K562 (cell line): ENCODE data around the gene PACSIN1. TPM values are rescaled to one million over a fixed set of nuclear protein-coding genes. Genes with fewer than 3 reads are reported as not detected.
A peak's percentile ranks its signal among the peaks of the same experiment; 100 is the strongest.

ENCODE experiments used
- ATAC-seq: fragments of 200-7000 bp; cut with Tn5 transposase; 3 replicates; pipeline ENCODE4 v1.9.1; 2020; ENCODE audit warnings: moderate library complexity
- BruUV-seq: library from RNA; stranded (reverse); fragments of 400-500 nt; replicated peaks from 2 replicates; lab custom pipeline; 2021; lab: Mats Ljungman, UMichigan
- CTCF ChIA-PET: fragments of 300-600 bp; formaldehyde crosslinking; extraction: SDS; loops from one replicate; lab custom pipeline; 2021; ENCODE audit warnings: low intra/inter-chr PET ratio; lab: Yijun Ruan, JAX
- POLR2A ChIA-PET: fragments of 300-600, 350-650 bp; sonication (Branson Sonifier 250); formaldehyde crosslinking; extraction: SDS; loops from one replicate; lab custom pipeline; 2021; ENCODE audit warnings: antibody characterized with exemption, inconsistent platforms; lab: Yijun Ruan, JAX
- DNase-seq, 4 experiments: peaks; one replicate each; pipeline versions ENCODE4 v3.0.0 to v3.0.0-alpha.2; 2011 to 2018; ENCODE audit warnings: low spot score in 3 of 4, mixed read lengths in 3 of 4; ENCODE audit errors: extremely low read depth in 1 of 4
- FAIRE-seq: peaks from 2 replicates; lab custom pipeline; 2011; peaks lifted over from hg19 to GRCh38; lab: Jason Lieb, UNC
- H2AFZ ChIP-seq: 2 replicates; pipeline ENCODE4 v1.6.0; 2011; ENCODE audit warnings: low read depth, low read length, control low read depth, inconsistent platforms
- H3K27ac ChIP-seq: fragments of 200-600 bp; 3 replicates; pipeline ENCODE4 v1.8.0; 2011; ENCODE audit warnings: low read depth, mild to moderate bottlenecking, control low read depth, inconsistent platforms, low read length, moderate library complexity, mixed read lengths; ENCODE audit errors: extremely low read depth
- H3K27me3 ChIP-seq, 2 experiments: fragments of 300-600 bp in 1 of 2; 2 replicates in 1 of 2; 3 replicates in 1 of 2; pipeline versions ENCODE4 v1.6.0 to v1.8.0; 2011; ENCODE audit warnings: inconsistent platforms in 2 of 2, low read length in 2 of 2, mild to moderate bottlenecking in 1 of 2, mixed read lengths in 1 of 2, moderate library complexity in 1 of 2; ENCODE audit not compliant: control insufficient read depth in 2 of 2, insufficient read depth in 2 of 2
- H3K36me3 ChIP-seq: fragments of 300-600 bp; 3 replicates; pipeline ENCODE4 v1.8.0; 2011; ENCODE audit warnings: mild to moderate bottlenecking, low read length, inconsistent platforms; ENCODE audit not compliant: control insufficient read depth, insufficient read depth
- H3K4me1 ChIP-seq, 2 experiments: fragments of 200-600 bp in 1 of 2; replicated peaks in 1 of 2; 2 replicates in 1 of 2; 3 replicates in 1 of 2; pipeline versions ENCODE4 v1.5.1 to v1.8.0; 2011; ENCODE audit warnings: inconsistent platforms in 2 of 2, low read length in 2 of 2, mild to moderate bottlenecking in 1 of 2, mixed read lengths in 1 of 2, moderate library complexity in 1 of 2; ENCODE audit not compliant: control insufficient read depth in 2 of 2, insufficient read depth in 2 of 2
- H3K4me2 ChIP-seq: 2 replicates; pipeline ENCODE4 v1.6.1; 2011; ENCODE audit warnings: low read length, control low read depth, inconsistent platforms, mixed read lengths; ENCODE audit not compliant: insufficient read depth
- H3K4me3 ChIP-seq: fragments of 200-600 bp; sonication (generic), shearing (Covaris generic); 2 replicates; pipeline ENCODE4 v1.5.1; 2016; ENCODE audit warnings: control low read depth, inconsistent platforms
- H3K79me2 ChIP-seq: fragments of 200-600 bp; 3 replicates; pipeline ENCODE4 v1.8.0; 2011; ENCODE audit warnings: low read length, inconsistent platforms; ENCODE audit not compliant: control insufficient read depth, insufficient read depth
- H3K9ac ChIP-seq, 2 experiments: 2 replicates each; pipeline versions ENCODE4 v1.6.0 to v1.6.1; 2011; ENCODE audit warnings: low read depth in 2 of 2, low read length in 2 of 2, control low read depth in 1 of 2, inconsistent platforms in 1 of 2, mild to moderate bottlenecking in 1 of 2, mixed read lengths in 1 of 2; ENCODE audit not compliant: insufficient read depth in 1 of 2
- H3K9me1 ChIP-seq: one replicate; pipeline ENCODE4 v1.6.0; 2011; ENCODE audit warnings: inconsistent platforms, mild to moderate bottlenecking, low read length, moderate library complexity; ENCODE audit not compliant: control insufficient read depth, insufficient read depth
- H3K9me3 ChIP-seq: replicated peaks from 2 replicates; pipeline ENCODE4 v1.5.1; 2011; ENCODE audit warnings: low read depth, low read length, inconsistent platforms; ENCODE audit not compliant: control insufficient read depth, insufficient read depth
- H4K20me1 ChIP-seq: replicated peaks from 2 replicates; pipeline ENCODE4 v1.6.1; 2011; ENCODE audit warnings: low read length, inconsistent platforms, mixed read lengths; ENCODE audit not compliant: control insufficient read depth, insufficient read depth
- BRD9 ChIP-seq: fragments of 450-650 bp; IDR thresholded peaks from 2 replicates; pipeline ENCODE4 v1.6.1; 2018; ENCODE audit warnings: low read depth; ENCODE audit not compliant: partially characterized antibody
- CBFB ChIP-seq: sonication (generic); formaldehyde crosslinking; IDR thresholded peaks from 2 replicates; pipeline ENCODE4 v1.4.0; 2020; ENCODE audit warnings: mild to moderate bottlenecking, missing genetic modification reagents
- FOXM1 ChIP-seq, 2 experiments: fragments of 450-650 bp in 1 of 2; sonication (generic) in 1 of 2; formaldehyde crosslinking in 1 of 2; IDR thresholded peaks; 2 replicates each; pipeline versions ENCODE4 v1.6.1 to v1.9.0; 2017 to 2022; ENCODE audit warnings: low read depth in 2 of 2, mild to moderate bottlenecking in 2 of 2, missing genetic modification reagents in 1 of 2, moderate library complexity in 1 of 2
- FUS ChIP-seq: fragments of 200-400 bp; formaldehyde crosslinking; optimal IDR thresholded peaks from 2 replicates; pipeline ENCODE3; 2017; ENCODE audit warnings: low read depth, low read length
- GTF2E2 ChIP-seq: fragments of 200-800 bp; sonication (Bioruptor generic); IDR thresholded peaks from 2 replicates; pipeline ENCODE4 v1.6.1; 2016; ENCODE audit warnings: missing genetic modification characterization, missing compliant biosample characterization
- JUND ChIP-seq, 2 experiments: IDR thresholded peaks; 2 replicates in 1 of 2; 3 replicates in 1 of 2; pipeline ENCODE4 v1.6.1; 2011; ENCODE audit warnings: borderline replicate concordance in 2 of 2, low read depth in 2 of 2, low read length in 2 of 2, improper control_type of control experiment in 1 of 2, missing biosample characterization in 1 of 2, missing genetic modification characterization in 1 of 2, missing genetic modification reagents in 1 of 2
- KDM1A ChIP-seq, 2 experiments: fragments of 450-650 bp; IDR thresholded peaks; 2 replicates each; pipeline ENCODE4 v1.6.1; 2016; ENCODE audit warnings: mild to moderate bottlenecking in 2 of 2
- MCM5 ChIP-seq: fragments of 450-650 bp; IDR thresholded peaks from 2 replicates; pipeline ENCODE4 v1.6.1; 2016; ENCODE audit warnings: low read depth
- NFE2L1 ChIP-seq: fragments of 450-650 bp; IDR thresholded peaks from 2 replicates; pipeline ENCODE4 v1.6.1; 2016; ENCODE audit warnings: missing genetic modification characterization, low read depth, mild to moderate bottlenecking, missing compliant biosample characterization, moderate library complexity, borderline replicate concordance
- NFYB ChIP-seq: IDR thresholded peaks from 2 replicates; pipeline ENCODE4 v1.6.1; 2011; ENCODE audit warnings: mild to moderate bottlenecking, moderate library complexity; ENCODE audit not compliant: insufficient read length; ENCODE audit errors: extremely low read depth
- NUFIP1 ChIP-seq: fragments of 450-650 bp; IDR thresholded peaks from 2 replicates; pipeline ENCODE4 v1.6.1; 2018; ENCODE audit not compliant: partially characterized antibody
- RBM17 ChIP-seq: fragments of 200-400 bp; formaldehyde crosslinking; IDR thresholded peaks from 2 replicates; pipeline ENCODE4 v1.6.1; 2017; ENCODE audit warnings: low read depth, mild to moderate bottlenecking, low read length, borderline replicate concordance
- RBM25 ChIP-seq: fragments of 200-400 bp; formaldehyde crosslinking; IDR thresholded peaks from 2 replicates; pipeline ENCODE4 v1.6.1; 2018; ENCODE audit warnings: low read length, low read depth, moderate library complexity; ENCODE audit not compliant: severe bottlenecking
- SIN3A ChIP-seq, 2 experiments: fragments of 150-350 bp in 1 of 2; IDR thresholded peaks; 2 replicates each; pipeline ENCODE4 v1.6.1; 2011 to 2016; ENCODE audit warnings: borderline replicate concordance in 2 of 2, low read depth in 2 of 2, low read length in 2 of 2, mild to moderate bottlenecking in 2 of 2, moderate library complexity in 2 of 2; ENCODE audit not compliant: control insufficient read depth in 1 of 2
- SIRT6 ChIP-seq: IDR thresholded peaks from one replicate; pipeline ENCODE4 v1.6.1; 2012; ENCODE audit warnings: low read depth, mild to moderate bottlenecking, control low read depth, inconsistent platforms, low read length, moderate library complexity
- SLC30A9 ChIP-seq: fragments of 250-450 bp; sonication (Bioruptor Pico); IDR thresholded peaks from 2 replicates; pipeline ENCODE4 v1.8.0; 2022; ENCODE audit warnings: mild to moderate bottlenecking, moderate library complexity
- SNIP1 ChIP-seq: fragments of 450-650 bp; IDR thresholded peaks from 2 replicates; pipeline ENCODE4 v1.7.1; 2017; ENCODE audit warnings: low read depth, mild to moderate bottlenecking
- SREBF1 ChIP-seq: fragments of 150-350 bp; IDR thresholded peaks from 2 replicates; pipeline ENCODE4 v1.6.1; 2014; ENCODE audit warnings: antibody characterized with exemption, low read depth, low read length, borderline replicate concordance
- WGBS: fragments of 100-300 bp; shearing (Covaris generic); methylation state at CpG from one replicate; pipeline ENCODE4 v1.1.6; 2016; ENCODE audit warnings: low coverage, mixed read lengths; ENCODE audit not compliant: insufficient coverage; ENCODE audit errors: missing lambda C conversion rate; 5-methylcytosine and 5-hydroxymethylcytosine counted together
- in situ Hi-C: fragments of 300-500 bp; cut with MboI; formaldehyde crosslinking; loops from 4 replicates; pipeline ENCODE4 v1.15.0; 2018; ENCODE audit warnings: inconsistent platforms, mixed read lengths
- intact Hi-C: fragments of 100-400 bp; cut with micrococcal nuclease; formaldehyde crosslinking; loops from 2 replicates; pipeline ENCODE4 v1.14.2; 2022
- polyA plus RNA-seq, 8 experiments: library from polyadenylated mRNA; depleted of rRNA in 4 of 8; stranded (reverse) in 5 of 8; unstranded in 3 of 8; fragments of >200 nt; fragmentation: Nextera tagmentation in 2 of 8; fragmentation: Illumina TruSeq in 1 of 8; extraction: Ambion mirVana in 2 of 8; extraction: Trizol in 1 of 8; gene quantifications; 2 replicates each; pipeline versions ENCODE4 v1.2.1 to v1.2.3, GENCODE V29; 2011 to 2014; ENCODE audit warnings: inconsistent platforms in 1 of 8, missing spikeins in 1 of 8
- total RNA-seq, 7 experiments: library from RNA; depleted of rRNA in 6 of 7; stranded (reverse); fragments of >200 nt in 6 of 7; fragmentation: Illumina TruSeq in 2 of 7; extraction: Trizol in 2 of 7; gene quantifications; 2 replicates each; pipeline versions ENCODE4 v1.2.1 to v1.2.3, GENCODE V29; 2011 to 2021; ENCODE audit warnings: low replicate concordance in 1 of 7
- TF ChIP-seq, protein P1 (sequence below): sonication (generic); IDR thresholded peaks from 2 replicates; pipeline ENCODE4 v1.6.1; 2016
- TF ChIP-seq, protein P2 (sequence below), 2 experiments: fragments of 450-650 bp in 1 of 2; sonication (generic) in 1 of 2; formaldehyde crosslinking in 1 of 2; IDR thresholded peaks in 1 of 2; conservative IDR thresholded peaks in 1 of 2; 2 replicates each; pipeline versions ENCODE4 v1.6.1 to v1.8.1; 2016 to 2023; ENCODE audit warnings: mild to moderate bottlenecking in 2 of 2, moderate library complexity in 2 of 2, inconsistent platforms in 1 of 2, missing genetic modification reagents in 1 of 2

Gene PACSIN1
- total and polyA plus RNA-seq, 9 of the 15 experiments (the other 6 are each of a cell fraction or from before 2014, with no cell fraction given) = 0.01 to 1.7 (median 0.45) TPM

DNA sequence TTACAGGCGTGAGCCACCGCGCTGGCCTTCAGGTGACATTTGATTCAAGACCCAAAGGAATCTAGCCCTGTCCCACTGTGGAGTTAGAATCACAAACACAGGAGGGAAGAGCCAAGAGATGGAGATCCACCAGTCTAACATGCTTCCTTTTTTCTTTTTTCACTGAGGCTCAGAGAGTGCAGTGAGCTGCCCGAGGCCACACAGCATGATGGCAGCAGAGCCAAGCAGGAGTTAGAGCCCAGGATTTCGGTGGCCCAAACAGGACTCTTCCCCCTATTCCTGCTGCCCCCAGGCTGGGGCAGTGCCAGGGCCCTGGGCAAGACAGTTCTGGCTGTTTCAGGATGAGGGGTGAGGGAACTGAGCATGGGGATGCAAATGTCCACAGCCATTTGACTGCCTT, 98.3 kb downstream of the PACSIN1 start (continued):
- TF ChIP-seq MCM5 (no peak), KDM1A (IDR thresholded peaks at IDR 0.05) (peak; percentile 65 to 69), BRD9 (peak; percentile 49), NFYB (no peak), SNIP1 (no peak), SIN3A (IDR thresholded peaks at IDR 0.05; ENCODE audit: borderline replicate concordance in 2 of 2, control insufficient read depth in 1 of 2, low read depth in 2 of 2, low read length in 2 of 2) (no peak), RBM17 (no peak), RBM25 (peak; percentile 61), NUFIP1 (no peak)
- TF ChIP-seq, protein P1, sequence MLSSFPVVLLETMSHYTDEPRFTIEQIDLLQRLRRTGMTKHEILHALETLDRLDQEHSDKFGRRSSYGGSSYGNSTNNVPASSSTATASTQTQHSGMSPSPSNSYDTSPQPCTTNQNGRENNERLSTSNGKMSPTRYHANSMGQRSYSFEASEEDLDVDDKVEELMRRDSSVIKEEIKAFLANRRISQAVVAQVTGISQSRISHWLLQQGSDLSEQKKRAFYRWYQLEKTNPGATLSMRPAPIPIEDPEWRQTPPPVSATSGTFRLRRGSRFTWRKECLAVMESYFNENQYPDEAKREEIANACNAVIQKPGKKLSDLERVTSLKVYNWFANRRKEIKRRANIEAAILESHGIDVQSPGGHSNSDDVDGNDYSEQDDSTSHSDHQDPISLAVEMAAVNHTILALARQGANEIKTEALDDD = no peak

GRCh38 chr6:34565722-34566137, 99.9 kb downstream of the PACSIN1 start:
- in situ Hi-C loops = no loop called here
- H2AFZ ChIP-seq = no peak overlapping the region
- no peaks in the 10 kb centered on the region for H3K27me3 ChIP-seq
- BruUV-seq = no TSS peak
- intact Hi-C loops = no loop called here
- no peaks in the 10 kb centered on the region for H4K20me1 ChIP-seq
- H3K27ac ChIP-seq = no peak overlapping the region
- FAIRE-seq (no peak), DNase-seq (no peak), ATAC-seq (no peak)
- H3K36me3 ChIP-seq = no peaks in the 10 kb centered on the region
- H3K9me3 ChIP-seq = no peaks in the 10 kb centered on the region
- no peak overlapping the region for H3K4me2 ChIP-seq
- ChIA-PET CTCF (no interaction called here), POLR2A (interaction anchor here (1.2 kb wide), 1 partner anchor 10 kb away, joined by 6 read pairs; no protein-coding TSS in a partner anchor)
- peak overlapping the region in 1 of 2 experiments; percentile 11; a peak in 1 of 4 replicates for H3K9ac ChIP-seq
- H3K9me1 ChIP-seq = peaks cover 5% of the 10 kb centered on the region
- WGBS = 47% methylated on average over 5 of the region's 5 CpGs
- H3K4me1 ChIP-seq = peaks cover 35 to 76% of the 10 kb centered on the region in 2 experiments
- H3K4me3 ChIP-seq = no peak overlapping the region
- no peaks in the 10 kb centered on the region for H3K79me2 ChIP-seq
- TF ChIP-seq FOXM1 (IDR thresholded peaks at IDR 0.05; ENCODE audit: low read depth) (no peak), FOXM1 (CRISPR knock-in tag; IDR thresholded peaks at IDR 0.05; ENCODE audit: low read depth) (no peak), SIRT6 (no peak), NFE2L1 (no peak), JUND (IDR thresholded peaks at IDR 0.05; ENCODE audit: borderline replicate concordance, low read depth, low read length) (peak; percentile 29; the same call in 1 of the 2 replicates), JUND (tag; IDR thresholded peaks at IDR 0.05; ENCODE audit: borderline replicate concordance, low read depth, low read length) (peak; percentile 44; the same call in 1 of the 3 replicates), GTF2E2 (tag) (no peak), FUS (no peak), SLC30A9 (CRISPR knock-in tag) (no peak), CBFB (CRISPR knock-in tag) (no peak), SREBF1 (no peak)
- TF ChIP-seq, protein P2, sequence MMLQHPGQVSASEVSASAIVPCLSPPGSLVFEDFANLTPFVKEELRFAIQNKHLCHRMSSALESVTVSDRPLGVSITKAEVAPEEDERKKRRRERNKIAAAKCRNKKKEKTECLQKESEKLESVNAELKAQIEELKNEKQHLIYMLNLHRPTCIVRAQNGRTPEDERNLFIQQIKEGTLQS (IDR thresholded peaks at IDR 0.05) = peak; percentile 94
- TF ChIP-seq, protein P2 (CRISPR knock-in tag; conservative IDR thresholded peaks at IDR 0.05) = no peak
